ENCODE data around the gene LBH. TPM values are rescaled to one million over a fixed set of nuclear protein-coding genes. Genes with fewer than 3 reads are reported as not detected.

Gene LBH
- total and polyA plus RNA-seq, 2 experiments from 2014 or later, result 162 to 285 TPM

DNA sequence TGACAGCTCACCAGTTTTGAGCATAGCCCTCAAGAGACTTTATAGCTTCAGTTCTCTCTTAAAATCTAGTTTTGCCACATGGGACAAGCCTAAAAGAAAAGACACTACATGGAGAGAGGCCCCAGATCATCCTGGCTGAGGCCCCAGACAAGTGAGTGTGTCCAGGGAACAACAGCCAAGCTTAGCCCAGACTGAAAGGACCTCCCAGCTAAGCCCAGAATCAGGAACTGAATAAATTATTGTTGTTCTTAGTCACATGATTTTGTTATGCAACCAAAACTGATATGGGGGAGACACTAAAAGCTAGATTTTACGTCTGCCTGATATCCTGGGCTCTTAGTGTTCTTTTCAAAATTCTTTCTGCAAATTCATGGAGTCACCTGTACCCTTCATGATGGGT lies 29.3 kb upstream of the LBH start:
- DNase-seq, result peak; percentile 48

DNA sequence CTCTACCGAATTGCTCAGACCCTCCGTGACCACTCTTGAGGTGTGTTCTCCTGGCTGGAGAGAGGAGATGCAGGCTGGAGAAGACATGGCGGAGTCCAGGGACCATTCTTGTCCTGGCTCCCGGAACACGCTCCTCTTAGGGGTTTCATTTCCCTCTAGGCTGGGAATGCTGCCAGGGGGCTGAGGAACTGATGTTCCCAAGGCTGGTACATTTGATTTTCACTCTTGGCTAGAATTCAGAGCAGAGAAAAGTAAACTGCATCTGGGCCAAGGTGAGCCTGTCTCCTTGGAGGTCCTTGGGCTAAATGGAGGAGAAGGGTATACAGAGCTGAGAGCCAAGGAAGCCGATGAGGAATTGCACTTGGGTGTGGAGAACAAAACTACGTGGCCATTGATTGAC lies 28.2 kb upstream of the LBH start:
- in situ Hi-C loops (cut with MboI), result loop anchor here (10.0 kb wide), 1 partner anchor 502 kb away; no protein-coding TSS in a partner anchor
- no peak for DNase-seq

More for the DNA sequence above, 29.3 kb upstream of the LBH start:
- Histone ChIP-seq H3K4me1 (ENCODE audit: insufficient read depth) (no peaks in the 10 kb centered on the region; the same call in 1 of the 2 replicates), H3K9ac (no peak overlapping the region), H3K79me2 (ENCODE audit: insufficient read depth) (no peaks in the 10 kb centered on the region), H3K9me3 (ENCODE audit: low read depth) (no peaks in the 10 kb centered on the region), H3K27ac (no peak overlapping the region), H3F3A (ENCODE audit: insufficient read depth) (no peaks in the 10 kb centered on the region), H4K20me1 (ENCODE audit: insufficient read depth) (no peaks in the 10 kb centered on the region), H3K27me3 (replicated peaks; ENCODE audit: insufficient read depth) (no peaks in the 10 kb centered on the region), H3K36me3 (ENCODE audit: low read depth) (no peaks in the 10 kb centered on the region), H2AFZ (peak overlapping the region; percentile 49; the same call in 1 of the 2 replicates), H3K9me2 (ENCODE audit: insufficient read depth) (no peaks in the 10 kb centered on the region), H3K4me3 (no peak overlapping the region), H3K4me2 (ENCODE audit: unreplicated experiment) (no peak overlapping the region)
- TF ChIP-seq EZH2phosphoT487 (IDR thresholded peaks at IDR 0.05; ENCODE audit: insufficient read depth, low read depth), result no peak
- no peak for TF ChIP-seq EZH2 (IDR thresholded peaks at IDR 0.05; ENCODE audit: insufficient read depth, poor library complexity, severe bottlenecking)
- in situ Hi-C loops (cut with MboI), result loop anchor here (10.0 kb wide), 1 partner anchor 503 kb away; no protein-coding TSS in a partner anchor
- 39 to 44% methylated on average over 1 of the region's 1 CpG for WGBS, 2 experiments (ENCODE audit: low coverage in 1 of 2, low lambda C conversion rate in 2 of 2, missing lambda C conversion rate in 2 of 2)

DNA sequence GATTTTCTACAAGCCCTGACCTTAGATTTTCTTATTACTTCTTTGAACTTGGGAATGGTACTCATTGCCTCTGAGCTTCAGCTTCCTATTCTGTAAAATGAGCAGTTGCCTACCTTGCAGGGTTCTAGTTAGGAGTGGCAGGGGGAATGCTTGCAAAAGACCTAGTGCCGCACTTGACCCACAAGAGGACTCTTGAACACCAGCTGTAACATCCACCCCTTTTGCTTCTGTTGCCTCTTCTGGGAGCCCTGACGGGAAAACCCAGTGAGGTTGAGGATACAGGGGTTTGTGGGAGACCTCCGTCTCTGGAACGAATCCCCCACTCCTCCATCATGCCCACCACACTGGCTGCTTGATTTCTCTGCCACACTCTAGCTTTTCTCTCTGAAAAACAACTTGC lies 27.1 kb upstream of the LBH start:
- in situ Hi-C loops (cut with MboI), result loop anchor here (10.0 kb wide), 1 partner anchor 501 kb away; no protein-coding TSS in a partner anchor
- Histone ChIP-seq H3K27ac (no peak overlapping the region), H3K27me3 (replicated peaks; ENCODE audit: insufficient read depth) (no peaks in the 10 kb centered on the region), H3K79me2 (ENCODE audit: insufficient read depth) (no peaks in the 10 kb centered on the region), H3F3A (ENCODE audit: insufficient read depth) (no peaks in the 10 kb centered on the region), H3K36me3 (ENCODE audit: low read depth) (no peaks in the 10 kb centered on the region), H3K9ac (no peak overlapping the region), H3K9me2 (ENCODE audit: insufficient read depth) (no peaks in the 10 kb centered on the region), H2AFZ (no peak overlapping the region), H3K9me3 (ENCODE audit: low read depth) (no peaks in the 10 kb centered on the region), H3K4me3 (no peak overlapping the region), H3K4me2 (ENCODE audit: unreplicated experiment) (no peak overlapping the region), H4K20me1 (ENCODE audit: insufficient read depth) (no peaks in the 10 kb centered on the region), H3K4me1 (ENCODE audit: insufficient read depth) (no peaks in the 10 kb centered on the region; the same call in 1 of the 2 replicates)
- WGBS, 2 experiments (ENCODE audit: low coverage in 1 of 2, low lambda C conversion rate in 2 of 2, missing lambda C conversion rate in 2 of 2), result 83 to 85% methylated on average over 4 of the region's 4 CpGs
- TF ChIP-seq EZH2 (IDR thresholded peaks at IDR 0.05; ENCODE audit: insufficient read depth, poor library complexity, severe bottlenecking) (no peak), EZH2phosphoT487 (IDR thresholded peaks at IDR 0.05; ENCODE audit: insufficient read depth, low read depth) (no peak)
- DNase-seq, result no peak

More for the DNA sequence above, 28.2 kb upstream of the LBH start:
- Histone ChIP-seq H3K27me3 (replicated peaks; ENCODE audit: insufficient read depth) (no peaks in the 10 kb centered on the region), H4K20me1 (ENCODE audit: insufficient read depth) (no peaks in the 10 kb centered on the region), H3K4me2 (ENCODE audit: unreplicated experiment) (no peak overlapping the region), H3K9me2 (ENCODE audit: insufficient read depth) (no peaks in the 10 kb centered on the region), H3K79me2 (ENCODE audit: insufficient read depth) (no peaks in the 10 kb centered on the region), H3K9ac (no peak overlapping the region), H2AFZ (no peak overlapping the region), H3K4me3 (no peak overlapping the region), H3F3A (ENCODE audit: insufficient read depth) (no peaks in the 10 kb centered on the region), H3K36me3 (ENCODE audit: low read depth) (no peaks in the 10 kb centered on the region), H3K27ac (no peak overlapping the region), H3K4me1 (ENCODE audit: insufficient read depth) (no peaks in the 10 kb centered on the region; the same call in 1 of the 2 replicates), H3K9me3 (ENCODE audit: low read depth) (no peaks in the 10 kb centered on the region)
- WGBS, 2 experiments (ENCODE audit: low coverage in 1 of 2, low lambda C conversion rate in 2 of 2, missing lambda C conversion rate in 2 of 2), result 84 to 91% methylated on average over 7 of the region's 7 CpGs
- TF ChIP-seq EZH2 (IDR thresholded peaks at IDR 0.05; ENCODE audit: insufficient read depth, poor library complexity, severe bottlenecking) (no peak), EZH2phosphoT487 (IDR thresholded peaks at IDR 0.05; ENCODE audit: insufficient read depth, low read depth) (no peak)

DNA sequence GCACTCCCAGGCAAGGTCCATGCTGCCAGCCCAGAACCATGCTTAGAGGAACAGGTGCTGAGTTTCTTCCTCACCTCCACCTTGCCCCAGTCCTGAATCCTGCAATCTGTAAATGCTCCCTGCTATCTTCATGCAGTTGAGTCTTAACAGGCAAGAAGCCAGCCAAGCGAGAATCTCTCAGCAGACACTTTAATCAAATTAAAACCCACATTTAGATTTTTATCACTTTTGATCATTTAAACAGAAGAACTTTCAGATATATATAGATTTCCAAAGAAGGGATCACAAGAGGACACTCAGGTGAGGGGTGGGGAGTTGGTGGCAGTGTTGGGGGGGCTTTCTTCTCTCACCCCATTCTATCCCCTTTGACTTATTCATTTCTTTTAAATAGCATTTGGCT lies 25.9 kb upstream of the LBH start:
- no peak for DNase-seq
- no peaks in the 10 kb centered on the region for H3K9me2 ChIP-seq (ENCODE audit: insufficient read depth)

More for the DNA sequence above, 25.9 kb upstream of the LBH start:
- Histone ChIP-seq H2AFZ (no peak overlapping the region), H3K27me3 (replicated peaks; ENCODE audit: insufficient read depth) (no peaks in the 10 kb centered on the region), H3F3A (ENCODE audit: insufficient read depth) (no peaks in the 10 kb centered on the region), H3K36me3 (ENCODE audit: low read depth) (no peaks in the 10 kb centered on the region), H3K27ac (no peak overlapping the region), H3K79me2 (ENCODE audit: insufficient read depth) (no peaks in the 10 kb centered on the region), H3K4me1 (ENCODE audit: insufficient read depth) (no peaks in the 10 kb centered on the region; the same call in 1 of the 2 replicates), H3K4me2 (ENCODE audit: unreplicated experiment) (no peak overlapping the region), H3K4me3 (no peak overlapping the region), H4K20me1 (ENCODE audit: insufficient read depth) (no peaks in the 10 kb centered on the region), H3K9ac (no peak overlapping the region), H3K9me3 (ENCODE audit: low read depth) (no peaks in the 10 kb centered on the region)
- TF ChIP-seq EZH2 (IDR thresholded peaks at IDR 0.05; ENCODE audit: insufficient read depth, poor library complexity, severe bottlenecking) (no peak), EZH2phosphoT487 (IDR thresholded peaks at IDR 0.05; ENCODE audit: insufficient read depth, low read depth) (no peak)
- 59 to 68% methylated on average over 1 of the region's 1 CpG for WGBS, 2 experiments (ENCODE audit: low coverage in 1 of 2, low lambda C conversion rate in 2 of 2, missing lambda C conversion rate in 2 of 2)
- in situ Hi-C loops (cut with MboI), result loop anchor here (10.0 kb wide), 1 partner anchor 499 kb away; no protein-coding TSS in a partner anchor

All from GM23248 (cell line).